ENCODE data around the gene ZSCAN10.
"Not testable (repeated sequence)": the region's sequence is repeated elsewhere in the genome, so short reads cannot be mapped to it uniquely, and the experiment has no call there.

The ZSCAN10 gene

DNA sequence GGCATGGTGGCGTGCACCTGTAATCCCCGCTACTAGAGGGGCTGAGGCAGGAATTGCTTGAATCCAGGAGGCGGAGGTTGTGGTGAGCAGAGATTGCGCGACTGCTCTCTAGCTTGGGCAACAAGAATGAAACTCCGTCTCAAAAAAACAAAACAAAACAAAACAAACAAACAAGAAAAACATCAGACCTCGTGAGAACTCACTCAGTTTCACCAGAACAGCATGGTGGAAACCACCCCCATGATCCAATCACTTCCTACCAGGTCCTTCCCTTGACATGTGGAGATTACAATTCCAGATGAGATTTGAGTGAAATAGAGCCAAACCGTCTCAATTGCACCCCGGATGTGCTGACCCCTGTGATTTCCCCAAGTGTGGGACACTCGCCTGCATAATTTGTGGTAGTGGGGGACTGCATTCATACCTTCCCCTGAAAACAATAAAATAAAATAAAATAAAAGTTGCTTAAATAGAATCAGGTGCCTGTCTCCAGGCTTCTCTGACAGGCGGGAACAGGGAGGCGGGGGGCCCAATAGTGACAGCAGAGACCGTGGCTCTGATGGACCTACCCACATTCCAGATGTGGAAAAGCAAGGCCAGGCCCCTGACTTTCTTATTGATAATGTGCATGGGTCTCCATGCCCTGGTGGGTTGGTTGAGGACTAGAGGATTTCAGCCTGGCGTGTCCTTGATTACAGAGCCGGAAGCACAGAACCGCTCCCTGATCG lies 13.1 kb downstream of the ZSCAN10 start:
- DNase-seq (ENCODE audit: low read depth in 2 of 2) = no peak

DNA sequence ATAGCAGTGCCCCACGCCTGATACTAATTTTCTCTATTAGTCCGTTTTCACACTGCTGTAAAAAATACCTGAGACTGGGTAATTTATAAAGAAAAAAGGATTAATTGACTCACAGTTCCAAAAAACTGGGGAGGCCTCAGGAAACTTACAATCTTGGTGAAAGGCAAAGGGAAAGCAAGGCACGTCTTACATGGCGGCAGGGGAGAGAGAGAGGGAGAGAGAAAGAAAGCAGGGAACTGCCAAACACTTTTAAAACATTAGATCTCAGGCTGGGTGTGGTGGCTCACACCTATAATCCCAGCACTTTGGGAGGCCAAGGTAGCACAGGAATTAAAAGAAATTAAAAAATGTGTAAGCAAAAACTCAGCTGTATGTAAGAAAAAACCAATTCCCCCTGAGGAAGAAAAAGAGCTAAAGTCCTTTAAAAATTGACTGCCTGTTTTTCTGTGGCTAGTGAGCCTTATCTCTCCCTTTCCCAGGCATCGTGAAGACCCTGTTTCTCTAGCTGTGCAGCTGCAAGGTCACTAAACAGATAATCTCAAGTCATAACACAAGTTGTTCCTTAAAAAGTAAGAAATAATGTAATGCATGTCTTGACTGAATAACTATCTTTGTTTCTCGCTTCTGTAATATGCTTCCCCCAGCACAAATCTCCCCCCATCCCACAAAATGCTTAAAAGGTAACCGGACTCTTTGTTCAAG lies 14.0 kb downstream of the ZSCAN10 start:
- DNase-seq (ENCODE audit: low read depth in 2 of 2) = no peak

- no peak for DNase-seq (ENCODE audit: low read depth in 2 of 2)
Observed at GRCh38 chr16:3084491-3084890, 14.6 kb downstream of the ZSCAN10 start.

GRCh38 chr16:3083408-3083807 lies 15.7 kb downstream of the ZSCAN10 start:
- not testable (repeated sequence) for DNase-seq (ENCODE audit: low read depth in 2 of 2)

DNA sequence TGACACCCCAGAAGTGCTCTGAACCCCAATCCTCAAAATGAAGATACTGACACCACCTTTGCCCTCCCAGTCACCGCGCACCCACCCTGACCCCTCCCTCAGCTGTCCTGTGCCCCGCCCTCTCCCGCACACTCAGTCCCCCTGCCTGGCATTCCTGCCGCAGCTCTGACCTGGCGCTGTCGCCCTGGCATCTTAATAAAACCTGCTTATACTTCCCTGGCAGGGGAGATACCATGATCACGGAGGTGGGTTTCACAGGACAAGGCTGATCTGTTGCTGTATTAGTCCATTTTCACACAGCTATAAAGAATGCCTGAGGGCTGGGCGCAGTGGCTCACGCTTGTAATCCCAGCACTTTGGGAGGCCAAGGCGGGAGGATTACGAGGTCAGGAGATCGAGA lies 17.1 kb downstream of the ZSCAN10 start:
- DNase-seq (ENCODE audit: low read depth in 2 of 2) = not testable (repeated sequence)

DNA sequence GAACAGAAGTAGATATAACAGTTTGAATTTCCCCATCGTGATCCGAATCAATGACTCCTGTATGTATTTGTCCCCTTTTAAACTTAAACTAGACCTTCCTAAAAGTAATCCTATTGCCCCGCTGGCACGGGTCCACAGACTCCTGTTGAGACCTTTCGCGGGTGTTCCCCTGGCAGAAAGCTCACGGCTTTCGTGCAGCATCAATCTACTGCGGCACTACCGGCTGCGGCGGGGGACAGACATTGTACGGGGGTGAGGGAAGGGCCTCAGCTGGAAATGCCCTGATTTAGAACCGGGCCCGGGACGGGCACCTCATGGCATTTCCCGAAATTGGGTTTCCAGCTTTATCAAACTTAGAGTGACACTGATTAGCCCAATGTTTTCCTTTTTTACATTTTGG lies 19.1 kb downstream of the ZSCAN10 start:
- DNase-seq (ENCODE audit: low read depth in 2 of 2) = no peak

- no peak for DNase-seq (ENCODE audit: low read depth in 2 of 2)
Observed at GRCh38 chr16:3076577-3076976, 22.5 kb downstream of the ZSCAN10 start.

DNA sequence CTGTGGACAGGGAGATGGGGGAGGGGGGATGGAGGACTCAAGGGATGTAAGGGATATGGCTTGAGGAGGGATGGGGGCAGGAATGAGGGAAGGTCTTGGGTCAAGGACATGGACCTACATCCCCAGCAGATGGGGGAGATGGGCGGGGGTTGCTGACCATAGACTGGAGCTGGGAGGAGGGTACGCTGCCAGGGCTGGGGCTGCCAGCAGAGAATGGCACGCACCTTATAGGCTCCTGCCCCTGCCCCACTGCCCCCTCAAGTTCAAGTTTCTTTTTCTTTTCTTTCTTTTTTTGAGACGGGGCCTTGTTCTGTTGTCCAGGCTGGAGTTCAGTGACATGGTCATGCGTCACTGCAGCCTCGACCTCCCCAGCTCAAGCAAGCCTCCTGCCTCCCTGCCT lies 23.1 kb downstream of the ZSCAN10 start:
- not testable (repeated sequence) for DNase-seq (ENCODE audit: low read depth in 2 of 2)

GRCh38 chr16:3075523-3075915 lies 23.6 kb downstream of the ZSCAN10 start:
- no peak for DNase-seq (ENCODE audit: low read depth in 2 of 2)

GRCh38 chr16:3074860-3075522 lies 24.1 kb downstream of the ZSCAN10 start:
- DNase-seq (ENCODE audit: low read depth in 2 of 2) = peak; percentile 60 to 71

GRCh38 chr16:3073448-3073847 lies 25.6 kb downstream of the ZSCAN10 start:
- DNase-seq (ENCODE audit: low read depth in 2 of 2) = no peak

GRCh38 chr16:3072576-3073263 lies 26.4 kb downstream of the ZSCAN10 start:
- DNase-seq (ENCODE audit: low read depth in 2 of 2) = not testable (repeated sequence)

- not testable (repeated sequence) for DNase-seq (ENCODE audit: low read depth in 2 of 2)
Observed at GRCh38 chr16:3072148-3072547, 26.9 kb downstream of the ZSCAN10 start.

DNA sequence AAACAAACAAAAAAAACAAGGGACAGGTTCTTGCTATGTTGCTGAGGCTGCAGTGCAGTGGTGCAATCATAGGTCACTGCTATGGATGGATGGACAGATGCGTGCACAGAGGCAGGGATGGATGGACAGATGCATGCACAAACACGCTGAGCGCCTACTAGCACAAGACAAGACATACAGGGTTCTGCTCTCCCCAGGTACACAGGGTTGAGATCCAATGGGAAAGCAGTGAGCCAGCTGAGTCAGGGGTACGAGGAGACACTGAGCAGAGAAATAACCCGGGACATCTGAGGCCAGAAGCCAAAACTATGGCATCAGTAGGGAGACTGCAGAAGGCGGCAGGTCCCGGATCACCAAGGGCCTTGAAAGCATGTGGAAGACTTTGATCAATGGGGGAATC lies 27.4 kb downstream of the ZSCAN10 start:
- no peak for DNase-seq (ENCODE audit: low read depth in 2 of 2)

- DNase-seq (ENCODE audit: low read depth in 2 of 2) = no peak
Observed at GRCh38 chr16:3070608-3071111, 28.4 kb downstream of the ZSCAN10 start.

DNA sequence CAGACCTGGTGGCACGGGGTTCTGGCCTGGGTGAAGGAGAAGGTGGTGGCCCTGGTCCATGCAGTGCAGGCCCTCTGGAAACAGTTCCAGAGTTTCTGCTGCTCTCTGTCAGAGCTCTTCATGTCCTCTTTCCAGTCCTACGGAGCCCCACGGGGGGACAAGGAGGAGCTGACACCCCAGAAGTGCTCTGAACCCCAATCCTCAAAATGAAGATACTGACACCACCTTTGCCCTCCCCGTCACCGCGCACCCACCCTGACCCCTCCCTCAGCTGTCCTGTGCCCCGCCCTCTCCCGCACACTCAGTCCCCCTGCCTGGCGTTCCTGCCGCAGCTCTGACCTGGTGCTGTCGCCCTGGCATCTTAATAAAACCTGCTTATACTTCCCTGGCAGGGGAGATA lies 29.9 kb downstream of the ZSCAN10 start:
- DNase-seq (ENCODE audit: low read depth in 2 of 2) = not testable (repeated sequence)

GRCh38 chr16:3068487-3068886 lies 30.6 kb downstream of the ZSCAN10 start:
- no peak for DNase-seq (ENCODE audit: low read depth in 2 of 2)

DNA sequence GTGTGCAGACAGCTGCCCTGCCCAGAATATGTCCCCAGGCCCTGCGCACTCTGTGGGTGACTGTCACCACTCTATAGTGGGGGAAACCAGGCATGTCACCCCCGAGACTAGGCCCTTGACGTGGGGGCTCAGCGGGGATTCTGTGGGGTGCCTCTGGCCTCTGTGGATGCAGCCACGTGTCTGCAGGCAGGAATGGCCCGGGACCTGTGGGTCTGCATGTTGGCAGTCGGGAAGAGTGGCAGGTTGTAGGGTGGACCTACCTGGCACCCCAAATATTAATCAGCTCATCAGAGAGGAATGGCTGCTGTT lies 32.7 kb downstream of the ZSCAN10 start:
- no peak for DNase-seq (ENCODE audit: low read depth in 2 of 2)

DNA sequence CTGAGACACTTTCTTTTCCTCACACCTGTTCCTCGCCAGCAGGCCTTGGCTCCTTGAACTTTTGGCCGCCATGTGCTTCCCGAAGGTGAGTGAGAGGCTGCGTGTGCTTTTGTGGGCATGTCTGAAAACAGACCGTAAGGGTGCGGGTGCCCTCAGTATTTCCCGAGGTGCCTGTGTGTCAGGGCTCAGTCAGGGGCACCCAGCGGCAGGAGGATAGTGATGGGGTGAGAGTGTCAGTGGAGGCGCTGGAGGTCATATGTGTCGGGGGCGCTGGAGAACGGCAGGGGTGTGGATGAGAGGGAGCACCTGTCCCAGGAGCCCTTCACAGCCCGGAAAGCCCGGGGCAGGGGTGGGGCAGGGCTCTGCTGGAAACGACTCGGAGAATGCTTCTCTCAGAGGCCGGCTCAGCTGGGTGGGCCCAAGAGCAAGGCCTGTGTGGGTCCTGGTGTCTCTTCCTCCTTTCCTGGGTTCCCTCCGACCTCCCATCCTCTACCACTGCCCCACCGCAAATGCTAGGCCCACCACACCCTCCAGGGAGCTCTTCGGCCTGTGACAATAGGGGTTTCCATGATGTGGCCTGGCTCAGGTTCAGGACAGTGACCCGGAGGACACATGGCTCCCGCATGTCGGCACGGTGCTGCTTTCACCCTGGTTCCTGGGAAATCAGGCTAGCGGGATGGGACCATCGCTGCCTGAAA lies 33.2 kb downstream of the ZSCAN10 start:
- DNase-seq (ENCODE audit: low read depth in 2 of 2) = no peak

DNA sequence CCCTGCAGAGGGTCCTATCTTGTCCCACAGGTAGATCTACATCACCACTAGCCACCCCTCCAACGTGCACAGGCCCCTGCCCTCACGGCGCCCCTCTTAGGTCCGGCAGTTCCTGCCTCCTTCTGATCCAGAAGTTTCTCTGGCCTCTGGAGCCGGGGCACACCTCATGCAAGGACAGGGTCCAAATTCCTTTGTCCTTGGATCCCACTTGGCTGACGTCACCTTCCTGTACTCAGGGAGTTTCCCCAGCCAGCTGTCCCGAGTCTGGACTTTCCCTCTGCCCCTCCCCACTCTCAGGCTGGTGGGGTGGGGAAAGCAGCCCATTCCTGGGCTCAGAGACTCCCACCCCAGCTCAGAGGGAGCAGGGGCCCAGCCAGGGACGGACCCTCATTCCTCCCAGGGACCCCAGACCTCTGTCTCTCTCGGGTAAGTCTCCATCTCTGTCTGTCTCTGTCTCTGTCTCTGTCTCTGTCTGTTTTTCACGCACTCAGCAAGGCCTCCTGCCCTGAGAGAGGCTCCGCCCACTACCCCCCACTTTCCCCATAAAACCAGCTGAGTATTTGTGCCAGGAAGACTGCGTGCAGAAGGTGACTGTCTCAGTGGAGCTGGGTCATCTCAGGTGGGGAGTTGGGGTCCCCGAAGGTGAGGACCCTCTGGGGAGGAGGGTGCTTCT lies 33.9 kb downstream of the ZSCAN10 start, which contains the start of gene IL32:
Gene IL32 (plus strand): TSS at position 572 of the 673 bp plus-strand sequence. CDS start 172 bp downstream, outside the sequence.
- peak in 1 of 2 donors; percentile 71 for DNase-seq (ENCODE audit: low read depth in 2 of 2)
